DMS79 (cell line): ENCODE data around the gene UBE2QL1.

Experiments used
- DNase-seq: peaks from one replicate; lab custom pipeline; 2025; lab: John Stamatoyannopoulos, UW

The UBE2QL1 gene, protein sequence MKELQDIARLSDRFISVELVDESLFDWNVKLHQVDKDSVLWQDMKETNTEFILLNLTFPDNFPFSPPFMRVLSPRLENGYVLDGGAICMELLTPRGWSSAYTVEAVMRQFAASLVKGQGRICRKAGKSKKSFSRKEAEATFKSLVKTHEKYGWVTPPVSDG

DNA sequence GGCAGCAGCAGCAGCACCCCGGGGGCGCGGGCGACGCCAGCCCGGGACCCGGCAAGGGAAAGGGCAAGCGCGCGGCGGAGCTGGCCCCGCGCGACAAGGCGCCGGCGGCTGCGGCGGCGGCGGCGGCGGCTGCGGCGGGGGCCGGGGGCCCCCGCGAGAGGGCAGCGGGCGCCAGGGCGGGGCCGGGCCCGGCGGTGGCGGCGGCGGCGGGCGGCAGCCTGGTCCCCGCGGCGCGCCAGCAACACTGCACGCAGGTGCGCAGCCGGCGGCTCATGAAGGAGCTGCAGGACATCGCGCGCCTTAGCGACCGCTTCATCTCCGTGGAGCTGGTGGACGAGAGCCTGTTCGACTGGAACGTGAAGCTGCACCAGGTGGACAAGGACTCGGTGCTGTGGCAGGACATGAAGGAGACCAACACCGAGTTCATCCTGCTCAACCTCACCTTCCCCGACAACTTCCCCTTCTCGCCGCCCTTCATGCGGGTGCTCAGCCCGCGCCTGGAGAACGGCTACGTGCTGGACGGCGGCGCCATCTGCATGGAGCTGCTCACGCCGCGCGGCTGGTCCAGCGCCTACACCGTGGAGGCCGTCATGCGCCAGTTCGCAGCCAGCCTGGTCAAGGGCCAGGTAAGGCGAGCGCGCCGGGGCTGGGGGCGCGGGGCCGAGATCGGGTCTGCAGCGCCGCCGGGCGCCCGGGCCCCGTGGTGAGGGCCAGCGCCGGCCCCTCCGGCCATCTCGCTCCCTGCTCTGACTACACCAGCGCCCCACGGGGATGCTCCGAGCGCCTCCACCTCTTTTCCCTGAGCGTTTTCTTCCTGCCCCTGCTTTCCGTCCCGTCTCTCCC is at the start of gene UBE2QL1:
TSS of gene UBE2QL1 (plus strand) at position 238 of the 843 bp plus-strand sequence. CDS start at position 273, 35 bp downstream.
- no peak for DNase-seq

DNA sequence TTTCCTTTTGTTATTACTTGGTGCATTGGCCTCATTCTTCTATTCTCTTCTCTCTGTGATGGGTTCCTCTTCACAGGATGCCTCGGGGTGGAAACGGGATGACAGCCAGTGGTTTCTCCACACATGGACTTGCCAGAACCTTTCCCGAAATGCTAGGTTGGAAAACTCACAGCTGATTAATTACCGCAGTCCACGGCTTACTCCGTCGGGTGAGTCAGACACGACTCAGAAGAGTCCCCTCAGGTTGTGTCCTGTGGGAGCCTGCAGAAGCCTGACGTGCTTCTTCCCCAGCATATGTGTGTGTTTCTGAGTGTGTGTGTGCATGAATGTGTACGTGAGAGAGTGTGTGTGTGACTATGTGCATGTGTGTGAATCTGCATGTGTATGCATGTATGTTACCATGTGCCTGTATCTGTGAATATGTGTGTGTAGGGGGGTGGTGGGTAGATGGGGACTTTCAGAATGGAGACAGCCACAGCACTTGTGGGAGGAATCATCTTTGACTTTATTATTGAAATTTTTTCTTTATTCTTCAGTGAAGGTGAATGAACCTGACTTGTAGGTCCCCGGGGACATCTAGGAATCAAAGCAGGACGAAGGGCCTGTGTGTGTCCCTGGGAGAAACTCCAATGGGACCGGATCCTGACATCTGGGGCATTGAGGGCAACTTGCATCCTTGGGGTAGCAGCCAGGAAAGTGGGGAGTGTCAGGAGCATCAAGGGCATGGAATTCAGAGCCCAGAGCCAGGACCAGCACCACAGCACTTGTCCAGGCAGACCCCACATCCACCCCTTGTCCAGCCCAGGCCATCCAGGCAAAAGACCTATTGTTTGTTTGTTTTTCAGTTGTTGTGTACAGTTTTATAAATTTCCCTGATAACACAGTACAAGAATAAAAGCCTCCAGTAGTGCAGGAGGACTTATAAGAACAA is 48.4 kb upstream of the UBE2QL1 start:
- DNase-seq, result no peak

DNA sequence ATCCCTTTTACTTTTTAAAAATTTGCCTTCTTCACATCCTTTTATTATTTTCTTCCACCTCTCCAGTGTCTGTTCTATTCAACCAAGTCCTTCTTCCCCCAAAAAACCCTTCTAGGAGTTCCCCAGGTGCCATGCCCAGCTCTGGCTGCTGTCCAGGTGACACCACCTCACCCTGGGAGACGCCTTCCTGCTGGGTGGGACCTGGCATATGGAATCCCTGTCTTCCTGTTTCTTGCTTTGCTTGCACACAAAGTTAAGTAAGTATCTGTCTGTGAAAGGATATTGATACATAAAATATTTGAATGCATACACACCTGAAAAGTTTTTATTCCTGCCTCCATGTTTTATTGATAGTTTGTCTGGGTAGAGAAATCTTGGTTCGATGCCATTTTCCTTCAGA is 47.2 kb upstream of the UBE2QL1 start:
- DNase-seq, result no peak

DNA sequence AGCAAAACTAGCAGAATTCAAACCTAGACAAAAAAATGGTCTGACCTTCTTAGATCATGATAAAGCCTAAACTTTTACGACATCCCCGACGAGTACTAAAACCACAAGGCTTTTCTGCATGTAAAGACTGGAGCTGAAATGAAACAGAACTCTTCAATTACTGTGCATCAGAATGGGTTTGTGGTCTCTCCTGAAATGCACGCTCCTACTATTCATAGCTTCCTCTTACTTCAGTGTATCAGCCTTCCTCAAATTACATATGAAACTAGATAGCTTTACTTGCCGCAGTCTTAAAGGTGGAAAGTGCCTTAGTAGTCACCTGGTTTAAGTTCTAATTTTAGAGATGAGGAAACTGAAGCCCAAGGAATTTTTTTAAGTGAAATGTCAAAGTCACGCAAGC is 45.7 kb upstream of the UBE2QL1 start:
- no peak for DNase-seq

DNA sequence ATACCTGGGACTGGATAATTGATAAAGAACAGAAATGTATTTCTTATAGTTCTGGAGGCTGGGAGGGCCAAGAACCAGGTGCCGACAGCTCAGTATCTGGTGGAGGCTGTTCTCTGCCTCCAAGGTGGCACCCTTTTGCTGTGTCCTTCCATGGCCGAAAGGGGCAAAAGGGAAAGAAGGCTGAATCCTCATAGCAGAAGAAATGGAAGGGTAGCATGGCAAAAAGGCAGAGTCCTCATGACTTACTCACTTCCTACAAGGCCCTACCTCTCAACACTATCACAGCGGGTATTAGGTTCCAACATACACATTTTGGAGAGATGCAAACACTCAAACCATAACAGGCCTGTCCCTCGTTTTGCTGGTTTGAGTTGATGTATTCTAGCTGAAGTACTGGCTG is 45.2 kb upstream of the UBE2QL1 start:
- DNase-seq, result no peak

DNA sequence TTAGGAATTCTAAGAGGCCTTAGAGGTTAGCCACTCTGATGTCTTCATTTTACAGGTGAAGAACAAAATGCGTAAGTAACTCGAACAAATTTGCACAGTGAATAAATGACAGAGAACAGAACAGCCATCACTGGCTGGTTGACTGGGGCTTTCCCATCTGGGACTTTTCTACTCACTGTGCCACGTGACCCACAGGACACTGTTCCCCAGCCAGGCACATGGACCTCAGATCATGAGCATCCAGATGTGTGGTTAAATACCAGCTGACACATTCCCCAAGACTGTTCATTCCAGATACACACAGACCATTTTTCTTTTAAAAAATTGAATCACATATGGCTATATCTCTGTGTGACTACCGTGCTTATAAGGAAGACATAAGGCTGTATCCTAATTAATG is 44.5 kb upstream of the UBE2QL1 start:
- DNase-seq, result no peak

DNA sequence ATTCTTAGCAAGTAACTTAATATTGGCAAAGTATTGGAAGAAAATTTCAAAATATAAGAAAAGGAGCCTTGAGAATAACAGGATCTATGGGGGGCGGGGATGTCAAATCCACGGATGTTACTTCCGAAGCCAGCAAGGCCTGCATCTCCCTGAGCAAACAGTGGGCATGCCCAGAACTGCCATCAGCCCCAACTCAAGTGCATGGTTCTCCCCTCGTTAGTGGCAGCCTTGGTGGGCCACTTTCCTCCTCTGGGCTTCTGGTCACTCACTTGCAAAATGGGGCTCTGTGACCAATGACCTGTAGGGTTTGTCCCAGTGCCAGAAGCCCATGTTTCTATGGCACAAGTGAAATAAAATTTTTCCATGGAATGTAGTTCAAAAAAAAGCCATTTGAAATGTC is 43.1 kb upstream of the UBE2QL1 start:
- DNase-seq, result no peak

DNA sequence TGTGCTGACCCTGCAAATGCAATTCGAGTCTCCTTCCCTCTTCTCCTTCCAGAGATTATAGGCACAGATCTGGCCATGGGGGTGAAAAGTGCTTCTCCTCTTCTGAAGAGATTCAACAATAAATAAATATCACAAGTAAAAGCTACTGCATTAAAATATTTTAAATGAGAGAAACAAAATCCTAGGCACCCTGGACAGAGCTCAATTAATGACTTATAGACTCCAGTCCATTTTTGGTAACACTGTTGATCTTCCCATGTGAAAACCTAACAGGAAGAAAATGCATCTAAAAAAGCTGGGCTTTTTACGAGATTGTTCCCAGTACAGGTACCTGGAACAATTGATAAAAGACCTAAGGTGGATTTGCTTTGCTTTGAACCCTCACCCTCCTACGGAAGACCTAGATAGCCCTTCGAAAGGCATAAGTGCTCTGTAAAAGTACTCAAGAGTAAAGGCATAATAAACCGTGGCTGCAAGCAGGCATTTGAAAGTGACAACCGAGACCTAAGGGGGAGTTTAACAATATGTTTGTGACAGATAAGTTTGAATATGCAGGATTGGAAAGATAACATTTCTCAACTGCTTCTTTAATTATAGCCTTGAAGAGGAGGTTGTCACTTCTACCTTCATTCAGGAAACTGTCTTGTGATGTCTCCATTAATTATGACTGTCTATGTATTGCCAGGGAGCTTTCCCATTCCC is 41.0 kb upstream of the UBE2QL1 start:
- DNase-seq, result no peak

DNA sequence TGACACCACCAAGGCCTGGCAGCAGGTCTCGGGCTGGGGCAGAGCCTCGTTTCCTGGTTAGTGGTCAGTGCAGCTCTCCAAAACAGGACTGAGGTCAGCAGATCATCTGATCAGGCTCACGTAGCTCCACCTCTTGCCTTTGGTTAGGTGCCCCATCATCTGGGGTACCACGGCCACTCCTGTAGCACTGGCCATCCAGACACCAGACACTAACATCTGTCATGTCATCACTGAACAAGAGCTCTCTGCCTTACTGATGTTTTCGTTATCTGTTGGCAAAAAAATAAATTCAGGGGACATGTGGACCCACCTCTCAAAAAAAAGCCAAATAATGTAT is 40.4 kb upstream of the UBE2QL1 start:
- no peak for DNase-seq

DNA sequence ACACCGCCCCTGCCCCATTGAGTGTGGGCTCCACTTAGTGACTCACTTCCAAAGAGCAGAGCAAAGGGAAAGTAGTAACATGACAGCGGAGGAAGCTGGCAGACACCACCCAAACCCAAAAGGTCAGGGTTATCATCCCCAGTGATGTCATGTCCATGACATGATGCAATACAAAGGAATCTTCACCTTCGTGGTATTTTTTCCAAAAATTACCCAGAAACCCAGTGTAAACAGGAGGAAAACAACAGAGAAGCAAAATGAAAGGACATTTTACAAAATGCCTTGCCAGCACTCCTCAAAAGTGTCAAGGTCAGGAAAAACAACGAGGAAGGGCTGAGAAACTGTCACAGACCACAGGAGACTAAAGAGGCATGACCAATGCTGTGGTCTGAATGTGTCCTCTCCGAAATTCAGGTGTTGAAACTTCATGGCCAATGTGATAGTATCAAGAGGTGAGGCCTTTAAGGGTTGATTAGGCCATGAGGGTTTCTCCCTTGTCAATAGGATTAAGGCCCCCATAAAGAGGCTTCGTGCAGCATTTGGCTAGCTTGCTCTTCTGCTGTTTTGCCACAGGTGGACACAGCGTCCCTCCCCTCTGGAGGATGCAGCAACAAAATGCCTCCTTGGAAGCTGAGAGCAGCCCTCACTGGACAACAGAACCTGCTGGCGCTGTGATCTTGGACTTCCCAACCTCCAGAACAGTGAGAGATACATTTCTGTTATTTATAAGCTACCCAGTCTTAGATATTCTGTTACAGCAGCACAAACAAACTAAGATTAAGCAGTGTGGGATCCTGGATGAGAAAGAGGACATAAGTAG is 39.8 kb upstream of the UBE2QL1 start:
- DNase-seq, result no peak

DNA sequence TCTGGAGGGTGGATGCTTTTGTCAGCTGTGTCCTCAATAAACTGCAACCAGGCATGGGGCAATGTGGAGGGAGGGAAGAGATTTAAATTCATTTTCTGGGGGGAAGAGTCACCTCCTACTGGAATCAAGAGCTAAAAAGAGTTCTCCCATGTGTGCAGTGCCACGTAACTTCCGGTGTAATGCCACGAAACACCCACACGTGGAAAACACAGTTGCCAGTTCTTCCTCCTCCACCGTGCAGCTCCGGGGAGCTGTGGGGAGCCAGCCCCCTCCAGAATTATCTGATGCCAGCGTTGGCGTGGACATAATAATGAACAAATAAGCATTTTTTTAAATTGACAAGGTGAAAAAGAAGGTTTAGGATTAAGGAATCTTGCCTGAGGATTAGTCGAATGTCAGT is 38.2 kb upstream of the UBE2QL1 start:
- DNase-seq, result no peak

DNA sequence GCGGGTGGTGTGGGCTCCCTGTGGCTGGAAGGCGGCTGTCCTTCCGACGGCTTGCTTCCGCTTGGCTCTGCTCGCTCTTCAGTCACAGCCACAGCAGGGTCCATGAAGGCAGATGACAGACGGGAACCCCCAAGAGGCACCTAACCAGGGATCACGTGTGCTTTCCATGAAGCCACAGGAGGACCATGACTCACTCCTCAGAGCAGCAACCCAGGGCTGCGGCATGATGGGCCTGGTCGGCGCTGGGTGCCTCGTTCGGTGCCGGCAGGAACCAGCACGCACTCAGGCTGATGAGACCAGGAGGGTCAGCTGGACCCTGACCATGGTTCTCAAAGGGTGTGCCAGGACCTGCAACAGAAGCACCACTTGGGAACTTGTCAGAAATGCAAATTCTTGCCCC is 37.5 kb upstream of the UBE2QL1 start:
- DNase-seq, result no peak

DNA sequence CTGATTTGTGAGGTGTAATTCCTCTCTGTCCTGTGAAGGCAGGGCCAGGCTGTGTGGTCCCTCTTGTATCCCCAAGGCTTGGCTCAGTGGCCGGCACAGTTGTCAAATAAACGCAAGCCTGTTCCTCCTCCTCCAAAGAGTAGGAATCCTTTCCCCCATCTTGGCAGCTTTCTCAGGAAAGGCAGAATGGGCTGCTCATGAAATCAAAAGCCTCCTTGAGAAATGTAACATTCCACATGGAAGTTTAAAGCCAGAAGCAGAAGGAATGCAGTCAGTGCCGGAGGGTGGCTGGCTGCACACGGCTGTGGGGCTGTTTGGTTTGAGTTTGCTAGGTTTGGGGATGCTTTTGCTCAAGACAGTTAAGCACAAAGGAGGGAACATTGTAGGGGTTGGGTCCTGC is 35.8 kb upstream of the UBE2QL1 start:
- no peak for DNase-seq

DNA sequence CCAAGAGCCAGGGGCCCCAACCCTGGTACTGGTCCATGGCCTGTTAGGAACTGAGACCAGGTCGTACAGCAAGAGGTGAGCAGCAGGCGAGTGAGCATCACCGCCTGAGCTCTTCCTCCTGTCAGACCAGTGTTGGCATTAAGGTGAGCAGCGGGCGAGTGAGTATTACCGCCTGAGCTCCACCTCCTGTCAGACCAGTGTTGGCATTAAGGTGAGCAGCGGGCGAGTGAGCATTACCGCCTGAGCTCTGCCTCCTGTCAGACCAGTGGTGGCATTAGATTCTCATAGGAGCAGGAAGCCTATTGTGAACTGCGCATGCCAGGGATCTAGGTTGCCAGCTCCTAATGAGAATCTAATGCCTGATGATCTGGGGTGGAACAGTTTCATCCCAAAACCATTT is 31.0 kb upstream of the UBE2QL1 start:
- no peak for DNase-seq

DNA sequence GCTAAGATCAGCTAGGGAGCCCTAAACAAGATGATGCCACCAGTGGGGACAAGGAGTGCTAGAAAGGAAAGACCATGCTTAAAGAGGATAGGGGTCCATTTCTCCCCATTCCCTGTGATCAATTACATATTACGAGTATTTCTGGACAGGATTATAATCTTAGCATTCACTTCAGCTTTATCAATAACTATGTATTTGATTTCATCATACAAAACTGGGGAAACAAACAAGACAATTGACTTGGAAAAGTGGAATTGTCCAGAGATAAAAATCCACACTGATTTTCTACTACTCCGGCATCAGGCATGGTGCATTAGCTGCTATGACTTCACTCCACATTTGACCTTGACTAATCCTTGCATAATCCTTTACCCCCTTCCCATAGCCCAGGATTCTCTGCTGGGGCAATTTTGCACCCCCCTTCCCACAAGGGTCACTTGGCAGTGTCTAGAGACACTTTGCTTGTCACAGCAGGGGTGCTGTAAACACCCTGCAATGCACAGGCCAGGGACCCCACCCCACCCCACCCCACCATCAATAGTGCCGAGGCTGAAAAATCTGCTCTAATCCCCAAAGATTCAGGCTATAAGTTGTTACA is 29.9 kb upstream of the UBE2QL1 start:
- DNase-seq, result no peak

DNA sequence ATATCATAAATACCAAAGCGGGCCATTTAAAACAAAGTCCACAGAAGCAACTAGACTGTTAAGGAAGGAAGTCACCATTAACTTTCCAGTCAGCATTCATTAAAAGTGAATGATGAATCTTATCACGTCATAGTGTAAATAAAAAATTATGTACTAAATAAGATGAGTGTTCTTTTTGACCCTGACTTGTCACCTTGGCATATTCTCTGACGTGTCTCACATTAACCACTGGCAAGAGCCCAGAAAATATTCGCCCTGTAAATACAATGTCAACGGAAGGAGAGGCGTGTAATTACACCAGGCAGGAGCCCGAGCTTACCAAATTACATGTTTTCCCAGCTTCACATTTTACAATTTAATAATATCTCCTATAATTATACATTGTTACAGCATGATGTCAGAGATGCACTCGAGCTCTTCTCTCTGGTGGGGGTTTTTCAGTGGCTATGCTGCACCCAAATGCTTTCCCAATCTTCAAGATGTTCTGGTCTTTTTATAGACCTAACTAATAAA is 29.3 kb upstream of the UBE2QL1 start:
- no peak for DNase-seq

DNA sequence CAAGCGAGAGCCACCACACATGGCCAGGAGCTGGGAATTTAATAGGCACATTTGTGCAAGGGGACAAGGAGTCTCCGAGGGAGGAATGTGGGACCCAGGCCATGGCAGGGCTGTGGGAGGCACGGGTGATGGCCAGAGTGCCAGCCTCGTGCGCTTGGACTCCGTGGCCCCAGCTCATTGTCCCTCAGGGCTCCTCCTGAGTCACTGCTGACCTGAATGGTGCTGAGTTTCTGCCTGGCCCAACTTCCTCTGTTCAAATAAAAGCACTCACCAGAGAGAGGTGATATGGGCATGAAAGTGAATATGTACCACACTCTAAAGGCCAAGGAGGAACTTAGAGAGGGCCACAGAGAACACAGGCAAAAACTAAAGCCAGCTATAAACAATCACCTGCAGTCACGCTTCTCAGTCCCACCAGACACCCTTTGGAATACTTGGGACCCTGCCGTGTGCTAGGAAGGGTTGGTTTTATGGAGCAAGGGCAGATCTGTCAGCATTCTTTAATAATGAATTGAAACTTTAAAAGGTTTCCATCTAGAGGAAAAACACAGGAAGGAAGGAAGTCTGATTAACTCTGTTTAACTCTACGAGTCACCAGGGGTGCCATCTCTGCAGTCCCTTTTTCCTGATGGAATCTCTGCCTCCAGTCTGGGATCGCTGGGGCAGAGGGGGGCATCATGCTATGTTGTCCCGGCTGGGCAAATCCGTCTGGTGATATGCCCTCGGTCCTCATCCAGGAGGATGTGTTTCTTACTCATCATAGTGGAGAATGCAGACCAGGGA is 25.1 kb upstream of the UBE2QL1 start:
- no peak for DNase-seq

DNA sequence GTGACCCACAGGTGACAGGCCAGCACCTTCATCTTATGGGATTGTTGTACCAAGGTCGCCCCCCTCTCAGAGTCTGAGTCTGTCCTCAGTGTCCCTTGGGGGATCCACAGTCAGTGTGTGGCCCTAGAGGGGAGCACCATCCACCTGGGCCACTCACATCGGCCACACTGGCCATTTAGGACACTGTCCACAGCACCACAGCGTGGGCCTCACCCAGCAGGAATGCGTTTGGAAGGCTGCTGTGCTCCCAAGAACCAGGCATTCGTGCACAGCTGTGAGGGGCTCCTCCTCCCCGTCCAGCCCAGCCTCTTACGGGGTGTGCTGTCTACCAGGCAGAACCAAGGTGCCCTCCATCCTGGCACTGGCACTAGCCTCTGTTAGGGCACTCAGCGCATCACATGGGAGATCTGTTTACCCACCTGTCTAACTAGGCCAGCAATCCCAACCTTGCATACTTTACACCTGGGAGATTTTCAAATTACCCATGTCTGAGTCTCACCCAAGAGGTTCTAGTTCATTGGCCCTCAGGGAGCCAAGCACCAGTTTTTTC is 24.5 kb upstream of the UBE2QL1 start:
- peak; percentile 92 for DNase-seq

DNA sequence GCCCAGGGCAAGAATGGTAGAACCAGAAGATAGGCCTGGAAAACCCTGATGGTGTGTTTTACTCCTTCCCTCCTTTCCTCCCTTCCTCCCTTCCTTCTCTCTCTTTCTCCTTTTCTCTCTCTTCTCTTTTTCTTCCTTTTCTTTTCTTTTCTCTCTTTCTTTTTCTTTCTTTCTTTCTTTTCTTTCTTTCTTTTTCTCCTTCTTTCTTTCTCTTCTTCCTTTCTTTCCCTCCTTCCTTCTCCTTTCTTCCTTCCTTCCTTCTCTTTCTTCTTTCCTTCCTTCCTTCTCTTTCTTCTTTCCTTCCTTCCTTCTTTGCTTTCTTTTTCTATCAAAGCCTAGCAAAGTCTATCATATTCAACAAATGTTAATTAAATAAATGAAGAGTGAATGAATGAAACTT is 24.0 kb upstream of the UBE2QL1 start:
- no peak for DNase-seq

DNA sequence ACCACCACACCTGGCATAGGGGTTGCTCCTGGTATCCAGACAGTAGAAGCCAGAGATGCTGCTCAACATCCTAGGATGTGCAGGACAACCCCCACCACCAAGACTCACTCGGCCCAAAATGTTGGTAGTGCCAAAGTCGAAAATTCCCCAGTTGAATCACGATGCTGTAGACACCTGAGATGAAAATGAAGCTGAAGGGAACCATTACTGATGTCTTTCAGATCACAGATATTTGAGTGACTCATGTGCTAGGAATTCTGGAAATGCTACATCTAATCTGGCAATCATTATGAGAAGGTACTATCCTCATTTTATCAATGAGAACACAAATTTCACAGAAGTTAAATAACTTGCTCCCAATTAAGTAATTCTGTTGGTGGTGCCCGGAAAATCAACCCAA is 21.0 kb upstream of the UBE2QL1 start:
- DNase-seq, result no peak
